Measurements from ENCODE around the gene FBXL15. TPM values are rescaled to one million over a fixed set of nuclear protein-coding genes. Genes with fewer than 3 reads are reported as not detected.
A peak's percentile ranks its signal among the peaks of the same experiment; 100 is the strongest.

FBXL15 gene
- total RNA-seq, 1 donor from 2014 or later = 23.4 TPM

- no peak overlapping the region for H3K27ac Mint-ChIP-seq (ENCODE audit: unreplicated experiment)
- TF ChIP-seq CTCF (IDR thresholded peaks at IDR 0.05; ENCODE audit: partially characterized antibody, unreplicated experiment) = peak; percentile 53
- H3K27me3 Mint-ChIP-seq (ENCODE audit: unreplicated experiment) = peaks cover 13% of the 10 kb centered on the region
- DNase-seq = peak; percentile 88
- peaks cover 6% of the 10 kb centered on the region for H3K9me3 Mint-ChIP-seq (ENCODE audit: unreplicated experiment)
- peaks cover 13% of the 10 kb centered on the region for H3K4me1 Mint-ChIP-seq (ENCODE audit: low read depth, unreplicated experiment)
- H3K4me3 Mint-ChIP-seq (ENCODE audit: unreplicated experiment) = peak overlapping the region; percentile 79
- no peaks in the 10 kb centered on the region for H3K36me3 Mint-ChIP-seq (ENCODE audit: unreplicated experiment)
These were observed 2.0 kb downstream of the FBXL15 start for GRCh38 chr10:102422545-102423129.

GRCh38 chr10:102423372-102423968 lies 2.8 kb downstream of the FBXL15 start:
- no peak overlapping the region for H3K4me3 Mint-ChIP-seq (ENCODE audit: unreplicated experiment)

GRCh38 chr10:102424145-102424544 lies 3.5 kb downstream of the FBXL15 start:
- no peak for TF ChIP-seq CTCF (IDR thresholded peaks at IDR 0.05; ENCODE audit: partially characterized antibody, unreplicated experiment)
- Mint-ChIP-seq H3K9me3 (ENCODE audit: unreplicated experiment) (peaks cover 2% of the 10 kb centered on the region), H3K4me1 (ENCODE audit: low read depth, unreplicated experiment) (peaks cover 6% of the 10 kb centered on the region), H3K27me3 (ENCODE audit: unreplicated experiment) (peaks cover 9% of the 10 kb centered on the region), H3K4me3 (ENCODE audit: unreplicated experiment) (no peak overlapping the region), H3K36me3 (ENCODE audit: unreplicated experiment) (no peaks in the 10 kb centered on the region), H3K27ac (ENCODE audit: unreplicated experiment) (no peak overlapping the region)
- DNase-seq = no peak

More at GRCh38 chr10:102423372-102423968, 2.8 kb downstream of the FBXL15 start:
- no peak for TF ChIP-seq CTCF (IDR thresholded peaks at IDR 0.05; ENCODE audit: partially characterized antibody, unreplicated experiment)
- no peak overlapping the region for H3K27ac Mint-ChIP-seq (ENCODE audit: unreplicated experiment)
- peaks cover 13% of the 10 kb centered on the region for H3K27me3 Mint-ChIP-seq (ENCODE audit: unreplicated experiment)
- no peaks in the 10 kb centered on the region for H3K36me3 Mint-ChIP-seq (ENCODE audit: unreplicated experiment)
- peaks cover 7% of the 10 kb centered on the region for H3K4me1 Mint-ChIP-seq (ENCODE audit: low read depth, unreplicated experiment)
- DNase-seq = no peak
- peaks cover 3% of the 10 kb centered on the region for H3K9me3 Mint-ChIP-seq (ENCODE audit: unreplicated experiment)

GRCh38 chr10:102424916-102425315 lies 4.3 kb downstream of the FBXL15 start:
- no peak for DNase-seq
- H3K27me3 Mint-ChIP-seq (ENCODE audit: unreplicated experiment) = peaks cover 8% of the 10 kb centered on the region
- no peak overlapping the region for H3K27ac Mint-ChIP-seq (ENCODE audit: unreplicated experiment)
- peaks cover 5% of the 10 kb centered on the region for H3K4me1 Mint-ChIP-seq (ENCODE audit: low read depth, unreplicated experiment)
- H3K36me3 Mint-ChIP-seq (ENCODE audit: unreplicated experiment) = no peaks in the 10 kb centered on the region
- no peak overlapping the region for H3K4me3 Mint-ChIP-seq (ENCODE audit: unreplicated experiment)
- no peak for TF ChIP-seq CTCF (IDR thresholded peaks at IDR 0.05; ENCODE audit: partially characterized antibody, unreplicated experiment)
- no peaks in the 10 kb centered on the region for H3K9me3 Mint-ChIP-seq (ENCODE audit: unreplicated experiment)

GRCh38 chr10:102425444-102425843 lies 4.8 kb downstream of the FBXL15 start:
- peaks cover 6% of the 10 kb centered on the region for H3K27me3 Mint-ChIP-seq (ENCODE audit: unreplicated experiment)
- no peak for TF ChIP-seq CTCF (IDR thresholded peaks at IDR 0.05; ENCODE audit: partially characterized antibody, unreplicated experiment)
- no peaks in the 10 kb centered on the region for H3K36me3 Mint-ChIP-seq (ENCODE audit: unreplicated experiment)
- DNase-seq = no peak
- H3K9me3 Mint-ChIP-seq (ENCODE audit: unreplicated experiment) = no peaks in the 10 kb centered on the region
- peaks cover 5% of the 10 kb centered on the region for H3K4me1 Mint-ChIP-seq (ENCODE audit: low read depth, unreplicated experiment)
- no peak overlapping the region for H3K4me3 Mint-ChIP-seq (ENCODE audit: unreplicated experiment)
- H3K27ac Mint-ChIP-seq (ENCODE audit: unreplicated experiment) = peak overlapping the region; percentile 46
